CD14-positive monocyte (primary cell): Measurements from ENCODE around the gene DPPA2. TPM values are rescaled to one million over a fixed set of nuclear protein-coding genes. Genes with fewer than 3 reads are reported as not detected.

ENCODE experiments used
- DNase-seq, 3 donors: peaks; one replicate each; pipeline ENCODE4 v3.0.0-alpha.2; 2011 to 2022
- H2AFZ ChIP-seq: 2 replicates; pipeline ENCODE4 v1.6.0; 2012; ENCODE audit warnings: mild to moderate bottlenecking, low read depth, low read length, inconsistent platforms; ENCODE audit not compliant: insufficient read depth, poor library complexity, severe bottlenecking
- H3K27ac ChIP-seq, 2 donors: 1 replicate in 1 of 2; 2 replicates in 1 of 2; pipeline ENCODE4 v1.5.1; 2012 to 2013; ENCODE audit warnings: low read length in 2 of 2, control low read depth in 1 of 2, inconsistent platforms in 1 of 2, low read depth in 1 of 2, mild to moderate bottlenecking in 1 of 2
- H3K27me3 ChIP-seq, 2 donors: one replicate each; pipeline versions ENCODE4 v1.6.0 to v1.6.1; 2011 to 2013; ENCODE audit warnings: low read length in 2 of 2; ENCODE audit not compliant: control insufficient read depth in 2 of 2, insufficient read depth in 2 of 2
- H3K36me3 ChIP-seq, 2 donors: replicated peaks in 1 of 2; 1 replicate in 1 of 2; 2 replicates in 1 of 2; pipeline versions ENCODE4 v1.5.1 to v1.6.1; 2012 to 2013; ENCODE audit warnings: low read length in 2 of 2, control low read depth in 1 of 2, inconsistent platforms in 1 of 2, mild to moderate bottlenecking in 1 of 2; ENCODE audit not compliant: insufficient read depth in 2 of 2, control insufficient read depth in 1 of 2
- H3K4me1 ChIP-seq, 2 donors: 1 replicate in 1 of 2; 2 replicates in 1 of 2; pipeline versions ENCODE4 v1.5.1 to v1.6.1; 2012 to 2013; ENCODE audit warnings: low read length in 2 of 2, control low read depth in 1 of 2, inconsistent platforms in 1 of 2, mild to moderate bottlenecking in 1 of 2, moderate library complexity in 1 of 2; ENCODE audit not compliant: insufficient read depth in 2 of 2, control insufficient read depth in 1 of 2
- H3K4me2 ChIP-seq: replicated peaks from 2 replicates; pipeline ENCODE3; 2012; ENCODE audit warnings: low read length, moderate library complexity, mild to moderate bottlenecking; ENCODE audit not compliant: poor library complexity, severe bottlenecking; ENCODE audit errors: extremely low read depth
- H3K4me3 ChIP-seq, 3 experiments: fragments of 200-600 bp in 1 of 3; sonication (generic) in 1 of 3; replicated peaks in 1 of 3; 1 replicate in 2 of 3; 2 replicates in 1 of 3; pipeline ENCODE4 v1.5.1; 2011 to 2013; ENCODE audit warnings: low read length in 3 of 3, mild to moderate bottlenecking in 3 of 3, control low read depth in 2 of 3, low read depth in 2 of 3, inconsistent platforms in 1 of 3, moderate library complexity in 1 of 3
- H3K79me2 ChIP-seq: 2 replicates; pipeline ENCODE4 v1.6.0; 2012; ENCODE audit warnings: mild to moderate bottlenecking, control low read depth, inconsistent platforms, low read length, moderate library complexity; ENCODE audit not compliant: insufficient read depth
- H3K9ac ChIP-seq: 2 replicates; pipeline ENCODE4 v1.6.0; 2017; ENCODE audit warnings: low read length, mild to moderate bottlenecking; ENCODE audit not compliant: insufficient read depth, poor library complexity, severe bottlenecking
- H3K9me3 ChIP-seq, 2 donors: replicated peaks in 1 of 2; 1 replicate in 1 of 2; 2 replicates in 1 of 2; pipeline versions ENCODE4 v1.5.1 to v1.6.1; 2012 to 2013; ENCODE audit warnings: low read length in 2 of 2, control low read depth in 1 of 2; ENCODE audit not compliant: control insufficient read depth in 1 of 2, insufficient read depth in 1 of 2
- H4K20me1 ChIP-seq: 2 replicates; pipeline ENCODE4 v1.6.0; 2012; ENCODE audit warnings: mild to moderate bottlenecking, low read length, control low read depth, moderate library complexity; ENCODE audit not compliant: insufficient read depth
- H3K27ac Mint-ChIP-seq, 7 donors: one replicate each; pipeline ENCODE4 v1.8.0; 2020; ENCODE audit warnings: mild to moderate bottlenecking in 7 of 7, mixed read lengths in 7 of 7, moderate library complexity in 6 of 7, inconsistent platforms in 2 of 7
- H3K27me3 Mint-ChIP-seq, 3 donors: one replicate each; pipeline ENCODE4 v1.8.0; 2021 to 2022; ENCODE audit warnings: low read depth in 3 of 3, mild to moderate bottlenecking in 3 of 3, mixed read lengths in 3 of 3, moderate library complexity in 3 of 3, inconsistent platforms in 1 of 3
- H3K36me3 Mint-ChIP-seq, 2 donors: one replicate each; pipeline ENCODE4 v1.8.0; 2020; ENCODE audit warnings: mixed read lengths in 2 of 2, inconsistent platforms in 1 of 2, mild to moderate bottlenecking in 1 of 2
- H3K4me1 Mint-ChIP-seq: one replicate; pipeline ENCODE4 v1.8.0; 2020; ENCODE audit warnings: mild to moderate bottlenecking, mixed read lengths
- H3K4me3 Mint-ChIP-seq, 2 donors: one replicate each; pipeline ENCODE4 v1.8.0; 2020; ENCODE audit warnings: mild to moderate bottlenecking in 2 of 2, mixed read lengths in 2 of 2, moderate library complexity in 1 of 2
- H3K9me3 Mint-ChIP-seq, 7 donors: one replicate each; pipeline ENCODE4 v1.8.0; 2020 to 2022; ENCODE audit warnings: mixed read lengths in 7 of 7, mild to moderate bottlenecking in 6 of 7, moderate library complexity in 6 of 7, inconsistent platforms in 2 of 7
- WGBS: methylation state at CpG from one replicate; pipeline ENCODE4 v1.1.5; 2013; ENCODE audit warnings: missing lambda C conversion rate; ENCODE audit not compliant: insufficient coverage; 5-methylcytosine and 5-hydroxymethylcytosine counted together
- intact Hi-C, 2 donors: fragments of 100-400 bp; cut with micrococcal nuclease; formaldehyde crosslinking; loops; one replicate each; pipeline versions ENCODE4 v1.15.0 to v1.15.1; 2023
- polyA plus RNA-seq, 3 donors: library from polyadenylated mRNA; depleted of rRNA in 1 of 3; unstranded in 2 of 3; stranded (reverse) in 1 of 3; fragments of 300-500 nt in 2 of 3; fragments of >200 nt in 1 of 3; fragmentation: Illumina TruSeq in 2 of 3; gene quantifications; 1 replicate in 2 of 3; 2 replicates in 1 of 3; pipeline ENCODE4 v1.2.3, GENCODE V29; 2012 to 2021
- TF ChIP-seq, protein P1 (sequence below): fragments of 200-600 bp; IDR thresholded peaks from one replicate; pipeline ENCODE4 v1.8.0; 2022; ENCODE audit warnings: antibody characterized with exemption, mild to moderate bottlenecking

The DPPA2 gene
- polyA plus RNA-seq, 3 donors, result not detected

DNA sequence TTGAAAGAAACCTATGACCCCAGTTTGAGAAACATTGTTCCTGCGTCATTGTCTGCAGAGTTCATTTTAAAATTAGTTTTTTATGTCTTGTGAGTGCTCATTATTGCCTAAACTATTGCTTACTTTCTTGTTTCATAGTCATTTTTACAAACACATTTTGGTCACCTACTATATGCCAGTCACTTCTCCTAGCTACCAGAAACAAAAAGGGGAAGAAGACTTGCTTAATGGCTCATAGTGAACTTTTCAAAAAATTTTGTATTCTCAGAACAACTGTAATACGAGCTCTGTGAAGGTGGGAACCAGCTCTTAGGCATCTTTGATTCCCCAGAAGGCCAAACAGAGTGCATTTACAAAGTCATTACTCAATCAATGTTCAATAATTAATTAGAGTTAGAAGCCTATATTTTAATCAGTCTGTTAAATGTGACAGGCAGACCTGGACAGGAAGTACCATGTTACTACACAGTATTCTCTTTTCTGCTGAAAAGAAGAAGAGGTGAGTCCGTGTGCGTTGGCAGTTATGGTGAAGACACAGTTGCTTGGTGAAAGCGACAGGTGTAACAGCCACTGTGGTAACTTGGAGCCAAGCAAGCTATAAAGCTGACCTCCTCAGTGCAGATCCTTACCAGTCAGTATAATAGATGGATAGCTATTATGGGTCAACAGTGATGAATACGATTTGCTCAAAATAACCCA, 46.6 kb downstream of the DPPA2 start:
- intact Hi-C loops, result no loop called here
- TF ChIP-seq, protein P1, sequence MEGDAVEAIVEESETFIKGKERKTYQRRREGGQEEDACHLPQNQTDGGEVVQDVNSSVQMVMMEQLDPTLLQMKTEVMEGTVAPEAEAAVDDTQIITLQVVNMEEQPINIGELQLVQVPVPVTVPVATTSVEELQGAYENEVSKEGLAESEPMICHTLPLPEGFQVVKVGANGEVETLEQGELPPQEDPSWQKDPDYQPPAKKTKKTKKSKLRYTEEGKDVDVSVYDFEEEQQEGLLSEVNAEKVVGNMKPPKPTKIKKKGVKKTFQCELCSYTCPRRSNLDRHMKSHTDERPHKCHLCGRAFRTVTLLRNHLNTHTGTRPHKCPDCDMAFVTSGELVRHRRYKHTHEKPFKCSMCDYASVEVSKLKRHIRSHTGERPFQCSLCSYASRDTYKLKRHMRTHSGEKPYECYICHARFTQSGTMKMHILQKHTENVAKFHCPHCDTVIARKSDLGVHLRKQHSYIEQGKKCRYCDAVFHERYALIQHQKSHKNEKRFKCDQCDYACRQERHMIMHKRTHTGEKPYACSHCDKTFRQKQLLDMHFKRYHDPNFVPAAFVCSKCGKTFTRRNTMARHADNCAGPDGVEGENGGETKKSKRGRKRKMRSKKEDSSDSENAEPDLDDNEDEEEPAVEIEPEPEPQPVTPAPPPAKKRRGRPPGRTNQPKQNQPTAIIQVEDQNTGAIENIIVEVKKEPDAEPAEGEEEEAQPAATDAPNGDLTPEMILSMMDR, result no peak
- peaks cover 0 to 2% (median 0%) of the 10 kb centered on the region in 7 donors for H3K9me3 Mint-ChIP-seq
- no peaks in the 10 kb centered on the region for H3K9me3 ChIP-seq
- no peaks in the 10 kb centered on the region for H3K27me3 ChIP-seq
- peak in 1 of 3 donors; percentile 1 for DNase-seq
- H3K36me3 Mint-ChIP-seq, result no peaks in the 10 kb centered on the region
- peaks cover 0 to 3% (median 0%) of the 10 kb centered on the region in 3 donors for H3K27me3 Mint-ChIP-seq
- H3K4me3 ChIP-seq, result no peak overlapping the region
- H3K4me1 ChIP-seq, result no peaks in the 10 kb centered on the region
- no peaks in the 10 kb centered on the region for H3K36me3 ChIP-seq
- H3K9ac ChIP-seq, result no peak overlapping the region
- no peaks in the 10 kb centered on the region for H4K20me1 ChIP-seq
- no peak overlapping the region for H3K4me3 Mint-ChIP-seq
- H3K4me1 Mint-ChIP-seq, result peaks cover 8% of the 10 kb centered on the region
- WGBS, result 17% methylated on average over 1 of the region's 6 CpGs
- no peak overlapping the region for H3K27ac Mint-ChIP-seq
- H3K4me2 ChIP-seq, result peak overlapping the region; percentile 21
- H3K79me2 ChIP-seq, result no peaks in the 10 kb centered on the region
- peak overlapping the region; percentile 10 for H2AFZ ChIP-seq
- H3K27ac ChIP-seq, result no peak overlapping the region

DNA sequence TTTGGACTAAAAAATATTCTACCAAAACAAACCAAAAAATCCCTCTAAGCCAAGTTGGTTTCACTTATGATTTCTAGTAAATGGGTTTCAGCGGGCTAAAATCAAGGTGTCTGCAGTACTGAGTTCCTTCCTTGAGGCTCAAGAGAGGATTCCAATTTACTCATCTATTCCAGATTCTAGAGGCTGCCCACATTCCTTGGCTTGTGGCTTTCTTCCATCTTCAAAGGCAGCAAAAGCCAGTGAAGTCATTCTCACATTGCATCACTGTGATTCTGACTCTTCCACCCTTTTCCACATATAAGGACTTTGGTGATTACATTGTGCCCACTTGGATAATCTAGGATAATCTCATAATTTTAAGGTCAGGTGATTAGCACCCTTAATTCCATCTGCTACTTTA, 48.1 kb downstream of the DPPA2 start:
- Histone ChIP-seq H3K27ac (no peak overlapping the region), H3K4me2 (no peak overlapping the region), H3K9me3 (no peaks in the 10 kb centered on the region), H3K27me3 (no peaks in the 10 kb centered on the region), H3K79me2 (no peaks in the 10 kb centered on the region), H3K36me3 (no peaks in the 10 kb centered on the region), H4K20me1 (no peaks in the 10 kb centered on the region), H3K4me1 (no peaks in the 10 kb centered on the region), H3K9ac (no peak overlapping the region), H2AFZ (no peak overlapping the region), H3K4me3 (no peak overlapping the region)
- TF ChIP-seq, protein P1, result no peak
- H3K36me3 Mint-ChIP-seq, result no peaks in the 10 kb centered on the region
- peaks cover 8% of the 10 kb centered on the region for H3K4me1 Mint-ChIP-seq
- no peak for DNase-seq
- intact Hi-C loops, result no loop called here
- no peak overlapping the region for H3K27ac Mint-ChIP-seq
- no peak overlapping the region for H3K4me3 Mint-ChIP-seq
- H3K27me3 Mint-ChIP-seq, result peaks cover 0 to 2% (median 0%) of the 10 kb centered on the region in 3 donors
- H3K9me3 Mint-ChIP-seq, result no peaks in the 10 kb centered on the region
- WGBS, result no CpG with 5 or more reads among the region's 1 CpG
